EL (cell line): Measurements from ENCODE around the gene FGF22.

ENCODE experiments used
- DNase-seq: peaks from one replicate; pipeline ENCODE4 v3.0.0-alpha.2; 2016

FGF22 gene

GRCh38 chr19:644789-645188 lies 5.1 kb downstream of the FGF22 start:
- no peak for DNase-seq

- no peak for DNase-seq
Measured at GRCh38 chr19:645912-646778, 6.5 kb downstream of the FGF22 start.

- no peak for DNase-seq
Measured at GRCh38 chr19:646779-647565, 7.3 kb downstream of the FGF22 start.

GRCh38 chr19:647566-648284 lies 8.0 kb downstream of the FGF22 start:
- DNase-seq = no peak

GRCh38 chr19:648305-648704 lies 8.6 kb downstream of the FGF22 start:
- no peak for DNase-seq

GRCh38 chr19:648904-649801 lies 9.5 kb downstream of the FGF22 start:
- no peak for DNase-seq

GRCh38 chr19:650121-650520 lies 10.4 kb downstream of the FGF22 start:
- DNase-seq = no peak

GRCh38 chr19:651114-651818 lies 11.6 kb downstream of the FGF22 start:
- no peak for DNase-seq

GRCh38 chr19:651991-652390 lies 12.3 kb downstream of the FGF22 start:
- DNase-seq = no peak

- no peak for DNase-seq
Measured at GRCh38 chr19:652467-653389, 13.0 kb downstream of the FGF22 start.

- no peak for DNase-seq
Measured at GRCh38 chr19:653425-653824, 13.7 kb downstream of the FGF22 start.

- no peak for DNase-seq
Measured at GRCh38 chr19:655691-656090, 16.0 kb downstream of the FGF22 start.

GRCh38 chr19:656751-657559 lies 17.3 kb downstream of the FGF22 start:
- DNase-seq = no peak

- DNase-seq = no peak
Measured at GRCh38 chr19:657611-658010, 17.9 kb downstream of the FGF22 start.

GRCh38 chr19:658059-658839 lies 18.6 kb downstream of the FGF22 start:
- no peak for DNase-seq

GRCh38 chr19:658916-659839 lies 19.5 kb downstream of the FGF22 start:
- no peak for DNase-seq

GRCh38 chr19:660793-661426 lies 21.2 kb downstream of the FGF22 start:
- DNase-seq = no peak
